ENCODE data around the gene AKAP7. TPM values are rescaled to one million over a fixed set of nuclear protein-coding genes. Genes with fewer than 3 reads are reported as not detected.

Gene AKAP7
- total and polyA plus RNA-seq, 4 donors = 4.2 to 25.0 (median 8.6) TPM

DNA sequence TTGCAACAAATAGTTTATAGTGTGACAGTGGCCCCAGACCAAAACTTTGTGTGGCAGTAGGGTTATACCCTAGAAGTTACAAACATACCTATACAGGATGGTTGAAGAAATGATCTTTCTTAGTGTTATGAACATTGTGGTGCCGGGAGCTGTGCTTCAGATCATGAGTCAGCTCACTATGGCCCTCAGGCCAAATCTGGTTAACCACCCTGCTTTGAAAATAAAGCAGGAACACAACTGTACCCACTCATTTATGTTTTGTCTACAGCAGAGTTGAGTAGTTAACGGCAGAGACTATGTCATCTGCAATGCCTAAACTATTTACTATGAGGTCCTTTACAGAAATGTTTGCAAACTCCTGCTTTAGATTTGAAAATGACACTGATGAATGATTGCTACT is 24.3 kb downstream of the AKAP7 start:
- H3K4me1 ChIP-seq (ENCODE audit: control insufficient read depth in 5 of 5, insufficient read depth in 5 of 5, low read length in 5 of 5) = peaks cover 0 to 2% (median 0%) of the 10 kb centered on the region in 5 donors
- DNase-seq (no peak), ATAC-seq (ENCODE audit: insufficient read depth, low FRiP score) (no peak)
- no peak overlapping the region for H3K4me3 ChIP-seq
- no peak overlapping the region for H3K9ac ChIP-seq (ENCODE audit: insufficient read depth in 1 of 2, low read length in 2 of 2)
- H3K36me3 ChIP-seq (ENCODE audit: control insufficient read depth in 4 of 4, insufficient read depth in 4 of 4, low read length in 4 of 4) = peaks cover 0 to 4% (median 2%) of the 10 kb centered on the region in 4 donors
- no peaks in the 10 kb centered on the region for H3K27me3 ChIP-seq (ENCODE audit: control insufficient read depth in 3 of 3, insufficient read depth in 3 of 3, low read length in 2 of 3)
- H3K9me3 ChIP-seq (ENCODE audit: control insufficient read depth in 4 of 4, insufficient read depth in 3 of 4, low read length in 3 of 4) = no peaks in the 10 kb centered on the region
- 85 to 90% methylated on average over 2 of the region's 2 CpGs for WGBS, 2 donors
- H3K27ac ChIP-seq (ENCODE audit: low read depth in 1 of 2, low read length in 1 of 2) = no peak overlapping the region
- TF ChIP-seq, protein P1, sequence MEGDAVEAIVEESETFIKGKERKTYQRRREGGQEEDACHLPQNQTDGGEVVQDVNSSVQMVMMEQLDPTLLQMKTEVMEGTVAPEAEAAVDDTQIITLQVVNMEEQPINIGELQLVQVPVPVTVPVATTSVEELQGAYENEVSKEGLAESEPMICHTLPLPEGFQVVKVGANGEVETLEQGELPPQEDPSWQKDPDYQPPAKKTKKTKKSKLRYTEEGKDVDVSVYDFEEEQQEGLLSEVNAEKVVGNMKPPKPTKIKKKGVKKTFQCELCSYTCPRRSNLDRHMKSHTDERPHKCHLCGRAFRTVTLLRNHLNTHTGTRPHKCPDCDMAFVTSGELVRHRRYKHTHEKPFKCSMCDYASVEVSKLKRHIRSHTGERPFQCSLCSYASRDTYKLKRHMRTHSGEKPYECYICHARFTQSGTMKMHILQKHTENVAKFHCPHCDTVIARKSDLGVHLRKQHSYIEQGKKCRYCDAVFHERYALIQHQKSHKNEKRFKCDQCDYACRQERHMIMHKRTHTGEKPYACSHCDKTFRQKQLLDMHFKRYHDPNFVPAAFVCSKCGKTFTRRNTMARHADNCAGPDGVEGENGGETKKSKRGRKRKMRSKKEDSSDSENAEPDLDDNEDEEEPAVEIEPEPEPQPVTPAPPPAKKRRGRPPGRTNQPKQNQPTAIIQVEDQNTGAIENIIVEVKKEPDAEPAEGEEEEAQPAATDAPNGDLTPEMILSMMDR (IDR thresholded peaks at IDR 0.05; ENCODE audit: control extremely low read depth, extremely low read depth) = no peak

DNA sequence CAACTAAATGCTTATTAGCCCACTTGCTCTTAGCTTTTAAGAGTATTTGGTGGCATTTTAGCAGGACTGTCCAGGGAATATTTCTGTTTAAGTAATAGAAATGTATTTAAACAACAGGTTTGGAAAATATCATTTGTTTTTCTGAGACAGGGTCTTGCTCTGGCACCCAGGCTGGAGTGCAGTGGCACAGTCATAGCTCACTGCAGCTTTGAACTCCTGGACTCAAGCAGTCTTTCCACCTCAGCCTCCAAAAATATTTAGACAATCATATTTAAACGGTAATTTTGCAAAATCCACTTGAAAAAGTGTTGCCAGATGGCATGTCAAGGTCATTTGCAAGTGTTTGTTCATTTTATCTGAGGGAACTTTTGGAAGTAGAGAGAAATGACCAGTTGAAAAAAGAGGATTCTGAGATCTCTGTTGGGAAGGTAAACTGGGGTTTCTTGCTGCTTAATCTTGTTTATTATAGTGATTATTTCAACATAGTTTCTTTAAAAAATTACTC is 25.0 kb downstream of the AKAP7 start:
- ATAC-seq (ENCODE audit: insufficient read depth, low FRiP score) = no peak
- Histone ChIP-seq H3K9ac (ENCODE audit: insufficient read depth in 1 of 2, low read length in 2 of 2) (no peak overlapping the region), H3K27ac (ENCODE audit: low read depth in 1 of 2, low read length in 1 of 2) (no peak overlapping the region), H3K36me3 (ENCODE audit: control insufficient read depth in 4 of 4, insufficient read depth in 4 of 4, low read length in 4 of 4) (peaks cover 0 to 5% (median 3%) of the 10 kb centered on the region in 4 donors), H3K4me1 (ENCODE audit: control insufficient read depth in 5 of 5, insufficient read depth in 5 of 5, low read length in 5 of 5) (peaks cover 0 to 2% (median 0%) of the 10 kb centered on the region in 5 donors), H3K9me3 (ENCODE audit: control insufficient read depth in 4 of 4, insufficient read depth in 3 of 4, low read length in 3 of 4) (no peaks in the 10 kb centered on the region), H3K27me3 (ENCODE audit: control insufficient read depth in 3 of 3, insufficient read depth in 3 of 3, low read length in 2 of 3) (no peaks in the 10 kb centered on the region), H3K4me3 (no peak overlapping the region)
- 43 to 56% methylated on average over 1 of the region's 1 CpG for WGBS, 2 donors
- no peak for DNase-seq
- TF ChIP-seq, protein P1 (IDR thresholded peaks at IDR 0.05; ENCODE audit: control extremely low read depth, extremely low read depth) = no peak

DNA sequence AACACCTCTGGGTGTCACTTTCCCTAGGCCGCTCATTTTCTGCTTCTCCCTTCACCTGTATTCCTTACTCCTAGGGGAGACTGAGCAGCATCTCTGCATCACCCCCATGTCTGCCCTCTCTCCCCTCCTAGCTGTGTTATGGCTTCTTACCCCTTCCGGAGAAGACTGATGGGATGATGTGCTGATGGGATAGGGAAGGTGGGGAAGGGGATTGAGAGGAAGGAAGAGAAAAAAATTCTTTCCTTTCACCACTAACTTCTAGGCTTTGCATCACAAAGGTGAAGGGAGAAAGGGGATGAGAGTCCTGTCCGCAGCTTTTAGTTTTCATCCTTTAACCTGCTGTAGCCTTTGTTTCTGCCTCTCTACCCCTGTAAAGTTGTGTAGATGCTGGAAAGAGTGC is 26.7 kb downstream of the AKAP7 start:
- Histone ChIP-seq H3K27ac (ENCODE audit: low read depth in 1 of 2, low read length in 1 of 2) (no peak overlapping the region), H3K4me1 (ENCODE audit: control insufficient read depth in 5 of 5, insufficient read depth in 5 of 5, low read length in 5 of 5) (peaks cover 0 to 2% (median 0%) of the 10 kb centered on the region in 5 donors), H3K9ac (ENCODE audit: insufficient read depth in 1 of 2, low read length in 2 of 2) (no peak overlapping the region), H3K9me3 (ENCODE audit: control insufficient read depth in 4 of 4, insufficient read depth in 3 of 4, low read length in 3 of 4) (no peaks in the 10 kb centered on the region), H3K36me3 (ENCODE audit: control insufficient read depth in 4 of 4, insufficient read depth in 4 of 4, low read length in 4 of 4) (peaks cover 0 to 11% (median 5%) of the 10 kb centered on the region in 4 donors), H3K4me3 (no peak overlapping the region), H3K27me3 (ENCODE audit: control insufficient read depth in 3 of 3, insufficient read depth in 3 of 3, low read length in 2 of 3) (no peaks in the 10 kb centered on the region)
- 96 to 99% methylated on average over 3 of the region's 3 CpGs for WGBS, 2 donors
- DNase-seq = no peak
- no peak for ATAC-seq (ENCODE audit: insufficient read depth, low FRiP score)
- TF ChIP-seq, protein P1 (IDR thresholded peaks at IDR 0.05; ENCODE audit: control extremely low read depth, extremely low read depth) = no peak

DNA sequence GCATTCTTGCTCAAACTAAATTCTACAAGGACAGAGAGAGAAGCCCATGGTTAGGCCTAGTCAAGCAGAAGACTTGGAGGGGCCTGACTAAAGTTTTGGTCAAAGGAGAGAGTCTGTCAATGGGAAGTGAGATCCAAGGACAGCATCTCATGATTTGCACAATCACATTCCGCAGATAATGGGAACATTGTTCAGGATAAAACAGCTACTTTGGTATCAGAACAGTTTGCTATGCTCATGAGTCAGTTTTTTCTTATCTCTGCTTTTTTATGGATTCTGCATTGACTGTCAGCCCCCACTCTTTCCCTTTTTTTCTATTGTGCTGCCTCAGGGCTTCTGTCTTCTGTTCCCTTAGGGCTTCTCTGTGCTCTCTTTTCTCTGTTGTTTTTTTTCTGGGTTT is 28.6 kb downstream of the AKAP7 start:
- WGBS, 2 donors = 89 to 92% methylated on average over 1 of the region's 1 CpG
- ATAC-seq (ENCODE audit: insufficient read depth, low FRiP score) (no peak), DNase-seq (no peak)
- Histone ChIP-seq H3K9me3 (ENCODE audit: control insufficient read depth in 4 of 4, insufficient read depth in 3 of 4, low read length in 3 of 4) (no peaks in the 10 kb centered on the region), H3K27me3 (ENCODE audit: control insufficient read depth in 3 of 3, insufficient read depth in 3 of 3, low read length in 2 of 3) (no peaks in the 10 kb centered on the region), H3K4me3 (no peak overlapping the region), H3K27ac (ENCODE audit: low read depth in 1 of 2, low read length in 1 of 2) (no peak overlapping the region), H3K9ac (ENCODE audit: insufficient read depth in 1 of 2, low read length in 2 of 2) (no peak overlapping the region), H3K4me1 (ENCODE audit: control insufficient read depth in 5 of 5, insufficient read depth in 5 of 5, low read length in 5 of 5) (peaks cover 0 to 2% (median 0%) of the 10 kb centered on the region in 5 donors), H3K36me3 (ENCODE audit: control insufficient read depth in 4 of 4, insufficient read depth in 4 of 4, low read length in 4 of 4) (peaks cover 0 to 11% (median 4%) of the 10 kb centered on the region in 4 donors)
- TF ChIP-seq, protein P1 (IDR thresholded peaks at IDR 0.05; ENCODE audit: control extremely low read depth, extremely low read depth) = no peak

All from lung (tissue), 12 donors.